Epithelial cell of proximal tubule (primary cell): ENCODE measurements around the gene ADCY5. TPM values are rescaled to one million over a fixed set of nuclear protein-coding genes. Genes with fewer than 3 reads are reported as not detected.

ENCODE experiments used
- DNase-seq: peaks from one replicate; pipeline ENCODE4 v3.0.0-alpha.2; 2011; ENCODE audit warnings: low read depth
- H3K4me3 ChIP-seq: 2 replicates; pipeline ENCODE4 v1.5.1; 2011; ENCODE audit warnings: low read depth, mild to moderate bottlenecking, low read length
- total RNA-seq: library from RNA; depleted of rRNA; stranded (reverse); fragments of >200 nt; gene quantifications from 2 replicates; pipeline ENCODE4 v1.2.3, GENCODE V29; 2015
- TF ChIP-seq, protein P1 (sequence below): conservative IDR thresholded peaks from 2 replicates; pipeline ENCODE4 v1.5.1; 2012; ENCODE audit warnings: low read depth, mild to moderate bottlenecking, low read length

Gene ADCY5
- total RNA-seq, 1 donor from 2014 or later = 2.7 TPM

GRCh38 chr3:123400169-123400568 lies 48.7 kb downstream of the ADCY5 start:
- TF ChIP-seq, protein P1, sequence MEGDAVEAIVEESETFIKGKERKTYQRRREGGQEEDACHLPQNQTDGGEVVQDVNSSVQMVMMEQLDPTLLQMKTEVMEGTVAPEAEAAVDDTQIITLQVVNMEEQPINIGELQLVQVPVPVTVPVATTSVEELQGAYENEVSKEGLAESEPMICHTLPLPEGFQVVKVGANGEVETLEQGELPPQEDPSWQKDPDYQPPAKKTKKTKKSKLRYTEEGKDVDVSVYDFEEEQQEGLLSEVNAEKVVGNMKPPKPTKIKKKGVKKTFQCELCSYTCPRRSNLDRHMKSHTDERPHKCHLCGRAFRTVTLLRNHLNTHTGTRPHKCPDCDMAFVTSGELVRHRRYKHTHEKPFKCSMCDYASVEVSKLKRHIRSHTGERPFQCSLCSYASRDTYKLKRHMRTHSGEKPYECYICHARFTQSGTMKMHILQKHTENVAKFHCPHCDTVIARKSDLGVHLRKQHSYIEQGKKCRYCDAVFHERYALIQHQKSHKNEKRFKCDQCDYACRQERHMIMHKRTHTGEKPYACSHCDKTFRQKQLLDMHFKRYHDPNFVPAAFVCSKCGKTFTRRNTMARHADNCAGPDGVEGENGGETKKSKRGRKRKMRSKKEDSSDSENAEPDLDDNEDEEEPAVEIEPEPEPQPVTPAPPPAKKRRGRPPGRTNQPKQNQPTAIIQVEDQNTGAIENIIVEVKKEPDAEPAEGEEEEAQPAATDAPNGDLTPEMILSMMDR = no peak
- H3K4me3 ChIP-seq = no peak overlapping the region
- no peak for DNase-seq

DNA sequence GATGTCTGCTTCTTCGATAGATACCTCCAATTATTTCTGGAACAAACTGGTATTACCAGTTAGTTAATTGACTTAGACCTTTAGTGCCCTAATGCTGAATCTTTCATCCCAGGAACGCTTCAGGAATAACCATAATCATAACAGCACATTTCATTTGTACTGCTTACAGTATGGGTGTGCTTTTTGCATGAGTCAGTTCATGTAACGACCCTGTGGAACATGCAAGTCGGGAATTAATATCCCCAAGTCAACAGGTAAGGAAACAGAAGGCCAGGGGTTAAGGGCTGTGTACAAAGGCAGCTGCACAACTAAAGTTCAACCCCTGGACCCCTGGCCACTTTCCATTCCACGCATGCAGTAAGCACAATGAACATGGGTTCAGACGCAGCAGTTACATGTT lies 49.2 kb downstream of the ADCY5 start:
- DNase-seq = no peak
- no peak overlapping the region for H3K4me3 ChIP-seq
- TF ChIP-seq, protein P1 = no peak

DNA sequence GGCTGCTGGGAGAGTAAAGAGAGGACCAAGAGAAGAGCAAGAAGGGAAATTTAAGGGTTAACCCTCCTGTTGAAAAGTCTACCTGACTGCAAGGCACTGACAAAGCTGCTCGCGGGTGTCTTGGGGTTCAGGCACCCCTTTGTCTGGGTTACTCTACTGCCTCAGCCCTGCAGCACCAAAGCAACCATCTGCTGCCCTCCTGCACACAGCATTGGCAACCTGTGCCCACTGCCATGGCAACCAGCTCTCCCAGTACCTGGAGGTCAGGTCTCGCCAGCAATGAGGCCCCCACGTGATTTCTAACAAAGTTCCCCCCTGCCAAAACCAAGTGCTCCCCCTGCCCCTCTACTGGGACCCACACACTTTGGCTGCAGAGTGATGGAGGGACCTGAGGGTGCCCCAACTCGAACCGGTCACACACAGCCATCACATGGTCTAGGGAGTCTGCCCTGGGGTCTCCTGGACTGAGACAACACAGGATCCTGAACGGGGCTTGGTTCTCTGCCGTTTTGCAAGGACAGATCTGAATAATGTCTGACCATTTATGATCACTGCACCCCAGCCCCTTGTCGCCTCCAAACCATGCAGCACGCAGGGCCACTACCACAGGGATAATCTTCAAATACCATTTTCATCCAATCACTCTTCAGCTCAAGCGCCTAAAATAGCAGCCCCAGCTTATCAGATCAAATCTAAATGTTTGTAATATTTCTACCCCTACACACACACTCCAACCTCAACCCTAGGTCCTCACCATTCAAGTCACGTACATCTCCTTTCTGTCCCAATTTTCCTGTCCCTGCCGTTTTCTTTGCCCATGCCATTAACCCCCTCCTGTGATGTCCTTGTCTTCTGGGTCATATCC lies 50.7 kb downstream of the ADCY5 start:
- TF ChIP-seq, protein P1 = no peak
- H3K4me3 ChIP-seq = no peak overlapping the region
- DNase-seq = no peak

DNA sequence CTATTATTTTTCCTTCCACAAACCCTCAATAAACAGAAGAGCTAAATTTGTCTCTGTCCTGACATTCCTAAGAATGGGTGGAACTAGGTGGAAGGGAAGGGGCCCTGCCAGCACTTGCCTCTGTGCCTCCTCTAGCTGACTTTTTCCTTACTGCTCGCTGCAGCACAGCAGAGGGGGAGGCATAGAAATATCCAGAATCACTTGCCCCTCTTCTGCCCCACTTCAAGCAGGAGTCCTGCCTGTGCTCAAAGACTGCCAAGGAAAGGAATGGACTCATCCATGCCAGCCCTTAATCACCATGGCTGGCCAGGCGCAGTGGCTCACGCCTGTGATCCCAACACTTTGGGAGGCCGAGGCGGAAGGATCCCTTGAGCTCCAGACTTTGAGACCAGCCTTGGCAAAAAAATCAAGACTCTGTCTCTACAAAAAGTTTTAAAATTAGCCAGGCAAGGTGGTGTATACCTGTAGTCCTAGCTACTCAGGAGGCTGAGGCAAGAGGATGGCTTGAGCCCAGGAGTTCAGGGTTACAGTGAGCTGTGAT lies 51.8 kb downstream of the ADCY5 start:
- H3K4me3 ChIP-seq = no peak overlapping the region
- TF ChIP-seq, protein P1 = no peak

DNA sequence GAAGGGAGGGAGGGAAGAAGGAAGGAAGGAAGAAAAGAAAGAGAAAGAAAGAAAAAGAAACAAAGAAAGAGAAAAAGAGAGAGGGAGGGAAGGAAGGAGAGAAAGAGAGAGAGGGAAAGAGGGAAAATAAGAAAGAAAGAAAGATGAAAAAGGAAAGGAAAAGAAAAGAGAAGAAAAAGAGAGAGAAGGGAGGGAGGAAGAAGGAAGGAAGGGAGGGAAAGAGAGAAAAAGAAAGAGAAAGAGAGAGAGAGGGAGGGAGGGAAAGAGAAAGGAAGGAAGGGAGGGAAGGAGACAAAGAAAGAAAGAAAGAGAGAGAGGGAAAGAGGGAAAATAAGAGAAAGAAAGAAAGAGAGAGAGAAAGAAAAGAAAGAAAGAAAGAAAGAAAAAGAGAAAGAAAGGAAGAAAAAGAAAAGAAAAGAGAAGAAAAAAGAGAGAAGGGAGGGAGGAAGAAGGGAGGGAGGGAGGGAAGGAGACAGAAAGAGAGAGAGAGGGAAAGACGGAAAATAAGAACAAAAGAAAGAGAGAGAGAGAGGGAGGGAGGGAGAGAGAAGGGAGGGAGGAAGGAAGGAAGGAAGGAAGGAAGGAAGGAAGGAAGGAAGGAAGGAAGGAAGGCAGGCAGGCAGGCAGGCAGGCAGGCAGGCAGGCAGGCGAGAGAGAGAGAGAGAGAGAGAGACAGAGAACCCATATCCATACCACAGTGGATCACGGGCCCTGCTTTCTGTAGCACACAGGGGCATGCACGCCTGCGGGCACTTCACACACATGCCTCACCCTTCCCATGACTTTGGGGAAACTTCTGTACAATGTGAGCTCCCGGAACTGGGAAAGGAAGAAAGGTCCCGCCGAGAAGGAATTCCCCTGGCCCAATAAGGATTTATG lies 52.5 kb downstream of the ADCY5 start:
- TF ChIP-seq, protein P1 = no peak
- no peak for DNase-seq
- H3K4me3 ChIP-seq = no peak overlapping the region

More for the DNA sequence above, 51.8 kb downstream of the ADCY5 start:
- no peak for DNase-seq

- TF ChIP-seq, protein P1 = no peak
Observed at GRCh38 chr3:123395235-123395634, 53.7 kb downstream of the ADCY5 start.

More at GRCh38 chr3:123395235-123395634, 53.7 kb downstream of the ADCY5 start:
- DNase-seq = no peak
- no peak overlapping the region for H3K4me3 ChIP-seq
